NT2/D1 (cell line): ENCODE data around the gene B4GALT5.
"Not testable (repeated sequence)": the region's sequence is repeated elsewhere in the genome, so short reads cannot be mapped to it uniquely, and the experiment has no call there.

Experiments
- DNase-seq: peaks from one replicate; pipeline ENCODE4 v3.0.0-alpha.2; 2011; ENCODE audit warnings: low read depth, low spot score
- H3K27me3 ChIP-seq: 2 replicates; pipeline ENCODE4 v1.6.0; 2011; ENCODE audit warnings: mild to moderate bottlenecking; ENCODE audit not compliant: insufficient read length, insufficient read depth
- H3K36me3 ChIP-seq: 2 replicates; pipeline ENCODE4 v1.6.1; 2011; ENCODE audit warnings: mild to moderate bottlenecking, low read length, mixed read lengths; ENCODE audit not compliant: insufficient read depth, insufficient read length
- H3K4me1 ChIP-seq: 2 replicates; pipeline ENCODE4 v1.5.1; 2011; ENCODE audit not compliant: insufficient read depth, insufficient read length
- H3K4me3 ChIP-seq: 2 replicates; pipeline ENCODE4 v1.5.1; 2011; ENCODE audit warnings: low read depth; ENCODE audit not compliant: insufficient read length
- H3K9ac ChIP-seq: 2 replicates; pipeline ENCODE4 v1.6.0; 2011; ENCODE audit warnings: low read depth; ENCODE audit not compliant: insufficient read length
- H3K9me3 ChIP-seq: 2 replicates; pipeline ENCODE4 v1.5.1; 2011; ENCODE audit warnings: mild to moderate bottlenecking, low read length; ENCODE audit not compliant: insufficient read depth
- SUZ12 ChIP-seq: IDR thresholded peaks from 2 replicates; pipeline ENCODE4 v1.6.1; 2011; ENCODE audit not compliant: insufficient read length, insufficient read depth; ENCODE audit errors: extremely low read depth
- YY1 ChIP-seq: IDR thresholded peaks from 2 replicates; pipeline ENCODE4 v1.6.1; 2011; ENCODE audit not compliant: insufficient read length, insufficient read depth
- ZNF274 ChIP-seq: IDR thresholded peaks from 2 replicates; pipeline ENCODE4 v1.6.1; 2011; ENCODE audit warnings: mild to moderate bottlenecking, low read depth, low read length

B4GALT5 gene

GRCh38 chr20:49614338-49615050, 99.2 kb downstream of the B4GALT5 start:
- no peak for DNase-seq
- no peak for TF ChIP-seq ZNF274
- no peak for TF ChIP-seq YY1
- TF ChIP-seq SUZ12 = no peak
- no peak overlapping the region for H3K4me3 ChIP-seq
- H3K9ac ChIP-seq = no peak overlapping the region
- H3K9me3 ChIP-seq = no peaks in the 10 kb centered on the region
- H3K27me3 ChIP-seq = no peaks in the 10 kb centered on the region
- H3K4me1 ChIP-seq = peaks cover 7% of the 10 kb centered on the region
- H3K36me3 ChIP-seq = no peaks in the 10 kb centered on the region

- Histone ChIP-seq H3K4me3 (no peak overlapping the region), H3K9me3 (no peaks in the 10 kb centered on the region), H3K36me3 (no peaks in the 10 kb centered on the region), H3K4me1 (peaks cover 7% of the 10 kb centered on the region), H3K9ac (no peak overlapping the region), H3K27me3 (peaks cover 9% of the 10 kb centered on the region)
- DNase-seq = no peak
- TF ChIP-seq ZNF274 = no peak
- no peak for TF ChIP-seq SUZ12
- no peak for TF ChIP-seq YY1
These were observed 101.4 kb downstream of the B4GALT5 start for GRCh38 chr20:49612127-49612738.

- not testable (repeated sequence) for H3K36me3 ChIP-seq, H3K4me1 ChIP-seq, H3K4me3 ChIP-seq, H3K27me3 ChIP-seq, H3K9me3 ChIP-seq, DNase-seq, H3K9ac ChIP-seq
These were observed 102.0 kb downstream of the B4GALT5 start for GRCh38 chr20:49611539-49612126.

- peak overlapping the region; percentile 45 for H3K4me3 ChIP-seq
- peaks cover 7% of the 10 kb centered on the region for H3K4me1 ChIP-seq
- no peaks in the 10 kb centered on the region for H3K9me3 ChIP-seq
- peak; percentile 82 for DNase-seq
- H3K27me3 ChIP-seq = peaks cover 9% of the 10 kb centered on the region
- H3K36me3 ChIP-seq = no peaks in the 10 kb centered on the region
- peak overlapping the region; percentile 75 for H3K9ac ChIP-seq
- TF ChIP-seq SUZ12 = no peak
- no peak for TF ChIP-seq YY1
- no peak for TF ChIP-seq ZNF274
These were observed 102.8 kb downstream of the B4GALT5 start for GRCh38 chr20:49610691-49611538.

- Histone ChIP-seq H3K4me3 (no peak overlapping the region), H3K9me3 (no peaks in the 10 kb centered on the region), H3K4me1 (peaks cover 9% of the 10 kb centered on the region), H3K36me3 (no peaks in the 10 kb centered on the region), H3K9ac (no peak overlapping the region), H3K27me3 (peaks cover 9% of the 10 kb centered on the region)
- no peak for TF ChIP-seq ZNF274
- TF ChIP-seq SUZ12 = no peak
- TF ChIP-seq YY1 = no peak
- peak; percentile 55 for DNase-seq
These were observed 104.7 kb downstream of the B4GALT5 start for GRCh38 chr20:49608752-49609670.

GRCh38 chr20:49607568-49607967, 106.1 kb downstream of the B4GALT5 start:
- Histone ChIP-seq H3K27me3 (peaks cover 9% of the 10 kb centered on the region), H3K36me3 (no peaks in the 10 kb centered on the region), H3K9ac (no peak overlapping the region), H3K4me1 (peaks cover 9% of the 10 kb centered on the region), H3K9me3 (no peaks in the 10 kb centered on the region), H3K4me3 (no peak overlapping the region)
- no peak for TF ChIP-seq ZNF274
- TF ChIP-seq SUZ12 = no peak
- TF ChIP-seq YY1 = no peak
- no peak for DNase-seq
